ENCODE data around the gene OR4D6. TPM values are rescaled to one million over a fixed set of nuclear protein-coding genes. Genes with fewer than 3 reads are reported as not detected.

The OR4D6 gene
- not detected for total RNA-seq

GRCh38 chr11:59456661-59457060 is at the start of gene OR4D6:
OR4D6 (plus strand) TSS chr11:59456961; CDS start chr11:59456961, 0 bp downstream.
- intact Hi-C loops (cut with DNase I): no loop called here
- Histone ChIP-seq H3K27ac (no peak within 1 kb of the TSS), H3K9me3 (no peaks in the 10 kb centered on the region), H3K4me1 (no peaks in the 10 kb centered on the region), H3K27me3 (no peaks in the 10 kb centered on the region), H3K9ac (ENCODE audit: low read depth in 2 of 2, low read length in 2 of 2) (no peak within 1 kb of the TSS), H3K4me3 (no peak within 1 kb of the TSS), H3K36me3 (no peaks in the 10 kb centered on the region)
- no peak for DNase-seq
- TF ChIP-seq CTCF (IDR thresholded peaks at IDR 0.05): no peak

- DNase-seq: no peak
- Histone ChIP-seq H3K27me3 (no peaks in the 10 kb centered on the region), H3K27ac (no peak overlapping the region), H3K4me1 (no peaks in the 10 kb centered on the region), H3K9me3 (no peaks in the 10 kb centered on the region), H3K4me3 (no peak overlapping the region), H3K36me3 (no peaks in the 10 kb centered on the region), H3K9ac (ENCODE audit: low read depth in 2 of 2, low read length in 2 of 2) (no peak overlapping the region)
- no peak for TF ChIP-seq CTCF (IDR thresholded peaks at IDR 0.05)
- intact Hi-C loops (cut with DNase I): no loop called here
Measured at GRCh38 chr11:59413646-59414045, 43.1 kb upstream of the OR4D6 start.

GRCh38 chr11:59415111-59415510 is 41.6 kb upstream of the OR4D6 start:
- Histone ChIP-seq H3K27me3 (no peaks in the 10 kb centered on the region), H3K9ac (ENCODE audit: low read depth in 2 of 2, low read length in 2 of 2) (no peak overlapping the region), H3K4me1 (no peaks in the 10 kb centered on the region), H3K9me3 (no peaks in the 10 kb centered on the region), H3K4me3 (no peak overlapping the region), H3K27ac (no peak overlapping the region), H3K36me3 (no peaks in the 10 kb centered on the region)
- no peak for DNase-seq
- intact Hi-C loops (cut with DNase I): no loop called here
- no peak for TF ChIP-seq CTCF (IDR thresholded peaks at IDR 0.05)

GRCh38 chr11:59416613-59417012 is 40.1 kb upstream of the OR4D6 start:
- intact Hi-C loops (cut with DNase I): no loop called here
- no peak for DNase-seq
- H3K27ac ChIP-seq: no peak overlapping the region
- H3K27me3 ChIP-seq: no peaks in the 10 kb centered on the region
- no peak for TF ChIP-seq CTCF (IDR thresholded peaks at IDR 0.05)
- H3K4me3 ChIP-seq: no peak overlapping the region
- H3K9ac ChIP-seq (ENCODE audit: low read depth in 2 of 2, low read length in 2 of 2): no peak overlapping the region
- no peaks in the 10 kb centered on the region for H3K4me1 ChIP-seq
- no peaks in the 10 kb centered on the region for H3K36me3 ChIP-seq
- H3K9me3 ChIP-seq: no peaks in the 10 kb centered on the region

GRCh38 chr11:59417023-59417422 is 39.7 kb upstream of the OR4D6 start:
- Histone ChIP-seq H3K9ac (ENCODE audit: low read depth in 2 of 2, low read length in 2 of 2) (no peak overlapping the region), H3K4me1 (no peaks in the 10 kb centered on the region), H3K36me3 (no peaks in the 10 kb centered on the region), H3K9me3 (no peaks in the 10 kb centered on the region), H3K4me3 (no peak overlapping the region), H3K27ac (no peak overlapping the region), H3K27me3 (no peaks in the 10 kb centered on the region)
- DNase-seq: no peak
- intact Hi-C loops (cut with DNase I): no loop called here
- TF ChIP-seq CTCF (IDR thresholded peaks at IDR 0.05): no peak

- DNase-seq: no peak
- no peaks in the 10 kb centered on the region for H3K36me3 ChIP-seq
- no peaks in the 10 kb centered on the region for H3K27me3 ChIP-seq
- no peaks in the 10 kb centered on the region for H3K4me1 ChIP-seq
- intact Hi-C loops (cut with DNase I): no loop called here
- H3K9ac ChIP-seq (ENCODE audit: low read depth in 2 of 2, low read length in 2 of 2): no peak overlapping the region
- H3K4me3 ChIP-seq: no peak overlapping the region
- no peak overlapping the region for H3K27ac ChIP-seq
- no peak for TF ChIP-seq CTCF (IDR thresholded peaks at IDR 0.05)
- no peaks in the 10 kb centered on the region for H3K9me3 ChIP-seq
Measured at GRCh38 chr11:59418156-59418555, 38.6 kb upstream of the OR4D6 start.
